ENCODE results near the gene RNF223. TPM values are rescaled to one million over a fixed set of nuclear protein-coding genes. Genes with fewer than 3 reads are reported as not detected.
"Not testable (repeated sequence)": the region's sequence is repeated elsewhere in the genome, so short reads cannot be mapped to it uniquely, and the experiment has no call there.

RNF223 gene
- total and polyA plus RNA-seq, 2 experiments from 2014 or later = not detected

DNA sequence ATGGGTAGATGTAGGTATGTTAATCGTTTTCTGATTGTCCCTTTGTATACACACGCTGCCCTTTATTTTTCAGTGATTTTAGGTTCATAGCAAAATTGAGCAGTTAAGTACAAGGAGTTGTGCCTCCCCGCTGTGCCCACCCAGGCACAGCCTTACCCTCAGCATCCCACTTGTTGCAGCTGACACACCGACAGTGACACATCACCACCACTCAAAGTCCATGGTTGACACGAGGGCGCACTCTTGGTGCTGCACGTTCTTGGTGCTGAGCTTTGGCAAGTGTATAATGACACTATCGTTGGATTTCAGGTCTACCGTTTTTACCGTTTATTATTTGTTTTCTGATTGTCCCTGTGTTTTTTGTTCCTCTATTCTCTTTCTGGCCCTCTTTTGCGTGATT is 26.2 kb upstream of the RNF223 start:
- Histone ChIP-seq H3K27me3 (replicated peaks; ENCODE audit: insufficient read depth) (no peaks in the 10 kb centered on the region), H3K9me3 (ENCODE audit: low read depth) (no peaks in the 10 kb centered on the region), H3K36me3 (ENCODE audit: low read depth) (no peaks in the 10 kb centered on the region), H3K4me3 (no peak overlapping the region), H3K27ac (no peak overlapping the region), H3F3A (ENCODE audit: insufficient read depth) (no peaks in the 10 kb centered on the region), H3K4me1 (ENCODE audit: insufficient read depth) (no peaks in the 10 kb centered on the region), H4K20me1 (ENCODE audit: insufficient read depth) (no peaks in the 10 kb centered on the region), H3K4me2 (ENCODE audit: unreplicated experiment) (no peak overlapping the region), H2AFZ (no peak overlapping the region), H3K9me2 (ENCODE audit: insufficient read depth) (no peaks in the 10 kb centered on the region), H3K79me2 (ENCODE audit: insufficient read depth) (peaks cover 6% of the 10 kb centered on the region; the same call in 1 of the 2 replicates), H3K9ac (no peak overlapping the region)
- TF ChIP-seq EZH2phosphoT487 (IDR thresholded peaks at IDR 0.05; ENCODE audit: insufficient read depth, low read depth) (no peak), EZH2 (IDR thresholded peaks at IDR 0.05; ENCODE audit: insufficient read depth, poor library complexity, severe bottlenecking) (no peak)
- WGBS, 2 experiments (ENCODE audit: low coverage in 1 of 2, low lambda C conversion rate in 2 of 2, missing lambda C conversion rate in 2 of 2) = 96 to 98% methylated on average over 11 of the region's 11 CpGs
- no peak for DNase-seq
- in situ Hi-C loops (cut with MboI) = no loop called here

DNA sequence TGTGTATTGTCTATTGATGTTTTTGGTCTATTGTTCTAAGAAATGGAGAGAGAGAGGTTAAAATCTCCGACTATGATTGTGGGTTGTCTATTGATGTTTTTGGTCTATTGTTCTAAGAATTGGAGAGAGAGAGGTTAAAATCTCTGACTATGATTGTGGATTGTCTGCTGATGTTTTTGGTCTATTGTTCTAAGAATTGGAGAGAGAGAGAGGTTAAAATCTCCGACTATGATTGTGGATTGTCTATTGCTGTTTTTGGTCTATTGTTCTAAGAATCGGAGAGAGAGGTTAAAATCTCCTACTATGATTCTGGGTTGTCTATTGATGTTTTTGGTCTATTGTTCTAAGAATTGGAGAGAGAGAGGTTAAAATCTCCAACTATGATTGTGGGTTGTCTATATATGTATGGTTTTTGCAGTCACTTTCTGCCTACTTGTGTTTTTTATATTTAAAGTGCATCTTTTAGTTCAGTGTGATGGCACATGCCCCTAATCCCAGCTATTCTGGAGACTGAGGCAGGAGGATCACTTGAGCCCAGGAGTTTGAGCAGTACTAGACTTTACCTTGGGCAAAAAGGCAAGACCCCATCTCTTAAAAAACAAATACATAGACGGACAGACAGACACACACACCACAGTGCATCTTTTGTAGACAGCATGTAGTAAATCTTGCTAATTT is 25.5 kb upstream of the RNF223 start:
- Histone ChIP-seq H3K9me2 (ENCODE audit: insufficient read depth) (no peaks in the 10 kb centered on the region), H3K4me3 (no peak overlapping the region), H3K4me2 (ENCODE audit: unreplicated experiment) (no peak overlapping the region), H3F3A (ENCODE audit: insufficient read depth) (no peaks in the 10 kb centered on the region), H3K36me3 (ENCODE audit: low read depth) (no peaks in the 10 kb centered on the region), H3K27ac (no peak overlapping the region), H3K79me2 (ENCODE audit: insufficient read depth) (peaks cover 3% of the 10 kb centered on the region; the same call in 1 of the 2 replicates), H3K4me1 (ENCODE audit: insufficient read depth) (no peaks in the 10 kb centered on the region), H3K9ac (no peak overlapping the region), H3K9me3 (ENCODE audit: low read depth) (no peaks in the 10 kb centered on the region), H3K27me3 (replicated peaks; ENCODE audit: insufficient read depth) (no peaks in the 10 kb centered on the region), H2AFZ (no peak overlapping the region), H4K20me1 (ENCODE audit: insufficient read depth) (no peaks in the 10 kb centered on the region)
- in situ Hi-C loops (cut with MboI) = no loop called here
- DNase-seq = no peak
- 83 to 84% methylated on average over 4 of the region's 4 CpGs for WGBS, 2 experiments (ENCODE audit: low coverage in 1 of 2, low lambda C conversion rate in 2 of 2, missing lambda C conversion rate in 2 of 2)
- no peak for TF ChIP-seq EZH2phosphoT487 (IDR thresholded peaks at IDR 0.05; ENCODE audit: insufficient read depth, low read depth)
- TF ChIP-seq EZH2 (IDR thresholded peaks at IDR 0.05; ENCODE audit: insufficient read depth, poor library complexity, severe bottlenecking) = no peak

DNA sequence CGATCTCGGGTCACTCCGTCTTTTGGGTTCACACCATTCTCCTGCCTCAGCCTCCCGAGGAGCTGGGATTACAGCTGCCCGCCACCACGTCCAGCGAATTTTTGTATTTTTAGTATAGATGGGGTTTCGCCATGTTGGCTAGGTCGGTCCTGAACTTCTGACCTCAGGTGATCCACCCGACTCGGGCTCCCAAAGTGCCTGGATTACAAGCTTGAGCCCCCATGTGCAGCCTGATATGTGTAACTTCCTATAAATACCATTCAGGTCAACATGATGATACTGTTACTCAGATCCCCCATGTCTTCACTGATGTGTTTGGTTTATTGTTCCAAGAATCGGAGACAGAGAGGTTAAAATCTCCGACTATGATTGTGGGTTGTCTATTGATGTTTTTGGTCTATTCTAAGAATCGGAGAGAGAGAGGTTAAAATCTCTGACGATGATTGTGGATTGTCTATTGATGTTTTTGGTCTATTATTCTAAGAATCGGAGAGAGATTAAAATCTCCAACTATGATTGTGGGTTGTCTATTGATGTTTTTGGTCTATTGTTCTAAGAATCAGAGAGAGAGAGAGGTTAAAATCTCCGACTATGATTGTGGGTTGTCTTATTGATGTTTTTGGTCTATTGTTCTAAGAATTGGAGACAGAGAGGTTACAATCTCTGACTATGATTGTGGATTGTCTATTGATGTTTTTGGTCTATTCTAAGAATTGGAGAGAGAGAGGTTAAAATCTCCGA is 24.7 kb upstream of the RNF223 start:
- no peak overlapping the region for H3K9ac ChIP-seq
- H3K79me2 ChIP-seq (ENCODE audit: insufficient read depth) = no peaks in the 10 kb centered on the region
- H2AFZ ChIP-seq = no peak overlapping the region
- H3K4me1 ChIP-seq (ENCODE audit: insufficient read depth) = no peaks in the 10 kb centered on the region
- no peaks in the 10 kb centered on the region for H3F3A ChIP-seq (ENCODE audit: insufficient read depth)
- in situ Hi-C loops (cut with MboI) = no loop called here
- H3K9me3 ChIP-seq (ENCODE audit: low read depth) = no peaks in the 10 kb centered on the region
- H3K4me2 ChIP-seq (ENCODE audit: unreplicated experiment) = no peak overlapping the region
- no peaks in the 10 kb centered on the region for H3K27me3 ChIP-seq (replicated peaks; ENCODE audit: insufficient read depth)
- TF ChIP-seq EZH2phosphoT487 (IDR thresholded peaks at IDR 0.05; ENCODE audit: insufficient read depth, low read depth) = no peak
- TF ChIP-seq EZH2 (IDR thresholded peaks at IDR 0.05; ENCODE audit: insufficient read depth, poor library complexity, severe bottlenecking) = no peak
- no peak overlapping the region for H3K4me3 ChIP-seq
- 87 to 88% methylated on average over 18 of the region's 18 CpGs for WGBS, 2 experiments (ENCODE audit: low coverage in 1 of 2, low lambda C conversion rate in 2 of 2, missing lambda C conversion rate in 2 of 2)
- no peaks in the 10 kb centered on the region for H3K9me2 ChIP-seq (ENCODE audit: insufficient read depth)
- H3K36me3 ChIP-seq (ENCODE audit: low read depth) = no peaks in the 10 kb centered on the region
- H4K20me1 ChIP-seq (ENCODE audit: insufficient read depth) = no peaks in the 10 kb centered on the region
- no peak for DNase-seq
- no peak overlapping the region for H3K27ac ChIP-seq

DNA sequence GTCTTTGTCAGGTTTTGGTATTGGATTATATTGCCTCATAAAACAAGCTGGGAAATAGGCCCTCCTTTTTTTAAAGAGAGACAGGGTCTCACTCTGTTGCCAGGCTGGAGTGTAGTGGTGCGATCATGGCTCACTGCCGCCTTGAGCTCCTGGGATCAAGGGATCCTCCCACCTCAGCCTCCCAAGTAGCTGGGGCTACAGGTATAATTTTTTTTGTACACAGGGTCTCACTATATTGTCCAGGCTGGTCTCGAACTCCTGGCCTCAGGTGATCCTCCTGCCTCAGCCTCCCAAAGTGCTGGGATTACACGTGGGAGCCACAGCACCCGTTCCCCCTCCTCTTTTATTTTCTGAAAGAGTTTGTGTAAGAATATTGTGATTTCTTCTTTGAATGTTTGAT is 22.0 kb upstream of the RNF223 start:
- H3K4me2 ChIP-seq (ENCODE audit: unreplicated experiment); in situ Hi-C loops (cut with MboI); DNase-seq; H3K36me3 ChIP-seq (ENCODE audit: low read depth); H3K4me1 ChIP-seq (ENCODE audit: insufficient read depth); H3K9me2 ChIP-seq (ENCODE audit: insufficient read depth); H2AFZ ChIP-seq; H3F3A ChIP-seq (ENCODE audit: insufficient read depth); H4K20me1 ChIP-seq (ENCODE audit: insufficient read depth); H3K79me2 ChIP-seq (ENCODE audit: insufficient read depth); H3K4me3 ChIP-seq; H3K9me3 ChIP-seq (ENCODE audit: low read depth); H3K27me3 ChIP-seq (replicated peaks; ENCODE audit: insufficient read depth); H3K27ac ChIP-seq; H3K9ac ChIP-seq: not testable (repeated sequence)
- WGBS, 2 experiments (ENCODE audit: low coverage in 1 of 2, low lambda C conversion rate in 2 of 2, missing lambda C conversion rate in 2 of 2) = 96 to 98% methylated on average over 5 of the region's 5 CpGs
